ENCODE data around the gene CUL1.
A peak's percentile ranks its signal among the peaks of the same experiment; 100 is the strongest.

The CUL1 gene

DNA sequence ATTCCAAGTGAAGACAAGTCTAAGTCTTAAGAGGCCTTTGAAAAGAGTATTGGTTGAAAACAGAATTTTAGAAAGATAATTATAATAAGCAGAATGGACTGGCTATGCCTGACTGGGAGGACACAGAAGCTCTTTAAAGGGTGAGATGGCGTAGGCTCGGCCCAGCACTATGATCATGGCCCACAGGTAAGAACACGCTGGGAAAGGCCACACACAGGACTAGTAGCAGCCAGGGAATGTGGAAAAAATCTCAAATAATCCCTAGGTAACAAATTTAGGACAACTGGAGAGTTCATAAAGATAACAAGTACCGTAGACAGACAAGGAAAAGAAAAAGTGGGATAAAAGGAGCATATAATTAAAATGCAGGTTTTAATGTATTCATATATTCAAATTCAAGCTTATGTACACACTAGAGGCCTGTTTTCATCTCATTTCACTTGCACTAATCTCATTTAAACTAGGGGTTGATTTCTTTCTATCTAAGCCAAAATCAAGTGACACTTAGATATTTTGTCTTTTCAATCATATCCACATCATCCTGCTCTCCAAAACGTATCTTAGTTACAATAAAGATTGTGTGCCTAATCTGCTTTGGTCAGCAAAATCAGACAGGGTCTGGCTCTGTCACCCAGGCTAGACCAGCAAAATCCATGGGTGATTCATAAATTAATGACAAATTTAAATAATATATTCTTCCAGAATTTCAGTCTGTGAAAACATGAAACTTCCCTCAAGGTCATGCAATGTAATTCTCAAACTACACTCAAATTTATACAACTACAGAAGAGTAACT lies 132.4 kb downstream of the CUL1 start:
- in situ Hi-C loops (cut with MboI; ENCODE audit: low pct_unique_long_range_greater_than_20kb, low sequenced_read_pairs): no loop called here
- no peak for DNase-seq

GRCh38 chr7:148831782-148832181 lies 133.1 kb downstream of the CUL1 start:
- in situ Hi-C loops (cut with MboI; ENCODE audit: low pct_unique_long_range_greater_than_20kb, low sequenced_read_pairs): no loop called here
- DNase-seq: no peak

- no peak for DNase-seq
- in situ Hi-C loops (cut with MboI; ENCODE audit: low pct_unique_long_range_greater_than_20kb, low sequenced_read_pairs): no loop called here
These were observed 135.9 kb downstream of the CUL1 start for GRCh38 chr7:148834605-148835004.

GRCh38 chr7:148835854-148836253 lies 137.2 kb downstream of the CUL1 start:
- DNase-seq: no peak
- in situ Hi-C loops (cut with MboI; ENCODE audit: low pct_unique_long_range_greater_than_20kb, low sequenced_read_pairs): no loop called here

- DNase-seq: peak; percentile 76
- in situ Hi-C loops (cut with MboI; ENCODE audit: low pct_unique_long_range_greater_than_20kb, low sequenced_read_pairs): no loop called here
These were observed 140.2 kb downstream of the CUL1 start for GRCh38 chr7:148838905-148839304.

DNA sequence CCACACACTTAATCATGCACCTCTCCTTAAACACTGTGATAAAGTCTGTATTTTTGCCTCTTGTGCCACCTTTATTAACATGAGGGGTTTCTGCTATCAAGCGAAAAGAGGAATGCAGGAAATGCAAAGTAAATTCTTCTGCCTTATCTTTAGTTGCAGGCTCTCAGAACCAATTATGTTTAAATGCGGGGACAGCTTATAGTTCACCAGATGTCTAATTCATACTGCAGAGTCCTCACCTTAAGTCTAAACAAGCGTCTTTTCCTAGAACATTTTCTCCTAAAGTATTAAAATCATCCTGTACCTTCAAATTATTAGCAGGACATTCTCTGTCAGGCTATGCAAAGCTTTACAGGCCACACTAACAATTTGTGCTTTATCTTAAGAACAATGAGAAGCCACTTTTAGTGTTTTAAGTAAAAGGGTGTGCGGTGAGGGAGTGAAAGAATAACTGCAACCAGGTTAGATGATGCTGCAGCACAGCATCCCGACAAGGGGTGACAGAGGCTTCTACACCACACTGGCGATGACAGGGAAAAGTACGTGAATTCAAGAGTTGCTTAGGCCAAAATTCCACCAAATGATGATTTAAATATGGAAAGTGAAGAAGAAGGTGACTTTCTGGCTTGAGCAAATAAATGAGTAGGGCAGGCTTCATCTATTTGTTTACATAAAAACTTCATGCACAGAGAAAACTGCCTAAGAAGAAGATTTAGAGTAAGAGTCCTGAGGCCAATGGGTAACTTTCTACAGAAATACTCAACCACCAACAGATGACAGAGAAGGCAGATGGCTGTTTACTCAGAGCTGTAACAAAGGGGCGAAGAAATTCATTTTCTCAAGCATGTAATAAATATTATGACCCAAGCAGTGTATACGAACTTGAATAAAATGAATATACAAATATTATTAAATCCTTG lies 149.4 kb downstream of the CUL1 start:
- in situ Hi-C loops (cut with MboI; ENCODE audit: low pct_unique_long_range_greater_than_20kb, low sequenced_read_pairs): no loop called here
- no peak for DNase-seq

GRCh38 chr7:148849393-148850098 lies 150.8 kb downstream of the CUL1 start:
- in situ Hi-C loops (cut with MboI; ENCODE audit: low pct_unique_long_range_greater_than_20kb, low sequenced_read_pairs): no loop called here
- DNase-seq: no peak

DNA sequence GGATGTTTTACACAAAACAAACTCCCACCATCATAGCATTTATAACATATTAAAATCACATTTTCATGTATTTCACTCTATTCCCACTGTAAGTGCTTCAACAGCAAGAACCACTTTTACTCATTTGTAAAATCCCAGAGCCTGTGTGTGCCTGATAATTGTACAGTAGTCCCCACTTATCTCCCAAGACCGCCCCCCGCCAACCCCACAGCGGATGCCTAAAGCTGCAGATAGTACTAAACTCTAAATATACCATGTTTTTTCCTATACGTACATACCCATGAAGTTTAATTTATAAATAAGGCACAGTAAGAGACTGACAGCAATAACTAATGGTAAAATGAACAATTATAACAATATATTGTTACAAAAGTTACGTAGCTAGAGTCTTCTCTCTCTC lies 151.9 kb downstream of the CUL1 start:
- DNase-seq: no peak
- in situ Hi-C loops (cut with MboI; ENCODE audit: low pct_unique_long_range_greater_than_20kb, low sequenced_read_pairs): no loop called here
